Measurements from ENCODE around the gene MPRIP. TPM values are rescaled to one million over a fixed set of nuclear protein-coding genes. Genes with fewer than 3 reads are reported as not detected.
"Not testable (repeated sequence)": the region's sequence is repeated elsewhere in the genome, so short reads cannot be mapped to it uniquely, and the experiment has no call there.

Gene MPRIP
- total RNA-seq, 8 experiments from 2014 or later: 35.0 to 136 (median 91.5) TPM

- WGBS, 10 experiments: 81 to 100% (median 95%) methylated on average over 1 to 8 of the region's 13 CpGs; no CpG with 5 or more reads in 3 of the 10 experiments
- no peak overlapping the region for H3K4me3 ChIP-seq
- H3K4me1 ChIP-seq (replicated peaks in 1 of 2): peaks cover 0 to under 1% of the 10 kb centered on the region in 2 donors
- no peak for ATAC-seq (replicated peaks in 6 of 8)
- in situ Hi-C loops (cut with MboI; ENCODE audit: low pct_unique_long_range_greater_than_20kb in 2 of 9, low sequenced_read_pairs in 9 of 9, unreplicated experiment in 9 of 9): no loop called here
- H3K27ac ChIP-seq: no peak overlapping the region
Measured at GRCh38 chr17:17180741-17181525, 138.7 kb downstream of the MPRIP start.

- Histone ChIP-seq H3K27ac (no peak overlapping the region), H3K4me1 (replicated peaks in 1 of 2) (peaks cover 10% of the 10 kb centered on the region in 2 donors), H3K4me3 (no peak overlapping the region)
- in situ Hi-C loops (cut with MboI; ENCODE audit: low pct_unique_long_range_greater_than_20kb in 2 of 9, low sequenced_read_pairs in 9 of 9, unreplicated experiment in 9 of 9): no loop called here
- 80 to 100% (median 91%) methylated on average over 1 to 12 of the region's 15 CpGs; no CpG with 5 or more reads in 3 of the 10 experiments for WGBS, 10 experiments
- ATAC-seq (replicated peaks in 6 of 8): no peak
Measured at GRCh38 chr17:17181666-17182597, 139.7 kb downstream of the MPRIP start.

GRCh38 chr17:17182598-17183136 is 140.4 kb downstream of the MPRIP start:
- Histone ChIP-seq H3K27ac (no peak overlapping the region), H3K4me1 (replicated peaks in 1 of 2) (peaks cover 12 to 14% of the 10 kb centered on the region in 2 donors), H3K4me3 (no peak overlapping the region)
- 86 to 100% (median 91%) methylated on average over 1 to 5 of the region's 6 CpGs; no CpG with 5 or more reads in 6 of the 10 experiments for WGBS, 10 experiments
- no peak for ATAC-seq (replicated peaks in 6 of 8)
- in situ Hi-C loops (cut with MboI; ENCODE audit: low pct_unique_long_range_greater_than_20kb in 2 of 9, low sequenced_read_pairs in 9 of 9, unreplicated experiment in 9 of 9): no loop called here

GRCh38 chr17:17183744-17184143 is 141.5 kb downstream of the MPRIP start:
- no peak for ATAC-seq (replicated peaks in 6 of 8)
- H3K4me3 ChIP-seq: no peak overlapping the region
- in situ Hi-C loops (cut with MboI; ENCODE audit: low pct_unique_long_range_greater_than_20kb in 2 of 9, low sequenced_read_pairs in 9 of 9, unreplicated experiment in 9 of 9): no loop called here
- H3K4me1 ChIP-seq (replicated peaks in 1 of 2): peaks cover 12 to 14% of the 10 kb centered on the region in 2 donors
- H3K27ac ChIP-seq: no peak overlapping the region
- WGBS, 10 experiments: 82 to 98% (median 93%) methylated on average over 1 to 4 of the region's 4 CpGs; no CpG with 5 or more reads in 1 of the 10 experiments

GRCh38 chr17:17184985-17185757 is 142.9 kb downstream of the MPRIP start:
- H3K4me3 ChIP-seq; ATAC-seq (replicated peaks in 6 of 8); in situ Hi-C loops (cut with MboI; ENCODE audit: low pct_unique_long_range_greater_than_20kb in 2 of 9, low sequenced_read_pairs in 9 of 9, unreplicated experiment in 9 of 9); H3K27ac ChIP-seq: not testable (repeated sequence)
- H3K4me1 ChIP-seq (replicated peaks in 1 of 2): peaks cover 12 to 14% of the 10 kb centered on the region in 2 donors
- 75 to 100% (median 89%) methylated on average over 1 to 7 of the region's 13 CpGs; no CpG with 5 or more reads in 2 of the 10 experiments for WGBS, 10 experiments

GRCh38 chr17:17186051-17186450 is 143.8 kb downstream of the MPRIP start:
- ATAC-seq (replicated peaks in 6 of 8): peak in 5 of 8 experiments; percentile 17 to 80 (median 27)
- Histone ChIP-seq H3K4me3 (no peak overlapping the region), H3K4me1 (replicated peaks in 1 of 2) (peaks cover 12 to 14% of the 10 kb centered on the region in 2 donors), H3K27ac (no peak overlapping the region)
- WGBS, 10 experiments: 0 to 71% (median 61%) methylated on average over 1 to 3 of the region's 3 CpGs; no CpG with 5 or more reads in 3 of the 10 experiments
- in situ Hi-C loops (cut with MboI; ENCODE audit: low pct_unique_long_range_greater_than_20kb in 2 of 9, low sequenced_read_pairs in 9 of 9, unreplicated experiment in 9 of 9): no loop called here

- peaks cover 14 to 18% of the 10 kb centered on the region in 2 donors for H3K4me1 ChIP-seq (replicated peaks in 1 of 2)
- no peak overlapping the region for H3K4me3 ChIP-seq
- ATAC-seq (replicated peaks in 6 of 8): peak in 3 of 8 experiments; percentile 9 to 42 (median 29)
- whole genome bisulfite sequencing, 10 experiments: 60 to 100% (median 84%) methylated on average over 1 to 6 of the region's 14 CpGs; no CpG with 5 or more reads in 3 of the 10 experiments
- peak overlapping the region in 1 of 2 donors; percentile 70 for H3K27ac ChIP-seq
- in situ Hi-C loops (cut with MboI; ENCODE audit: low pct_unique_long_range_greater_than_20kb in 2 of 9, low sequenced_read_pairs in 9 of 9, unreplicated experiment in 9 of 9): no loop called here
Measured at GRCh38 chr17:17186551-17187505, 144.6 kb downstream of the MPRIP start.

- ATAC-seq (replicated peaks in 6 of 8): no peak
- in situ Hi-C loops (cut with MboI; ENCODE audit: low pct_unique_long_range_greater_than_20kb in 2 of 9, low sequenced_read_pairs in 9 of 9, unreplicated experiment in 9 of 9): no loop called here
- Histone ChIP-seq H3K4me1 (replicated peaks in 1 of 2) (peaks cover 17 to 20% of the 10 kb centered on the region in 2 donors), H3K27ac (no peak overlapping the region), H3K4me3 (no peak overlapping the region)
- WGBS, 10 experiments: 93 to 100% (median 100%) methylated on average over 1 to 3 of the region's 4 CpGs; no CpG with 5 or more reads in 3 of the 10 experiments
Measured at GRCh38 chr17:17188586-17188985, 146.3 kb downstream of the MPRIP start.

GRCh38 chr17:17189559-17189958 is 147.3 kb downstream of the MPRIP start:
- in situ Hi-C loops (cut with MboI; ENCODE audit: low pct_unique_long_range_greater_than_20kb in 2 of 9, low sequenced_read_pairs in 9 of 9, unreplicated experiment in 9 of 9): no loop called here
- Histone ChIP-seq H3K4me1 (replicated peaks in 1 of 2) (peaks cover 17 to 20% of the 10 kb centered on the region in 2 donors), H3K4me3 (no peak overlapping the region), H3K27ac (no peak overlapping the region)
- WGBS, 10 experiments: 33 to 100% (median 64%) methylated on average over 1 to 4 of the region's 4 CpGs; no CpG with 5 or more reads in 1 of the 10 experiments
- no peak for ATAC-seq (replicated peaks in 6 of 8)

- Histone ChIP-seq H3K27ac (no peak overlapping the region), H3K4me1 (replicated peaks in 1 of 2) (peaks cover 17 to 20% of the 10 kb centered on the region in 2 donors), H3K4me3 (no peak overlapping the region)
- ATAC-seq (replicated peaks in 6 of 8): peak in 1 of 8 experiments; percentile 27
- 80 to 100% (median 94%) methylated on average over 1 to 6 of the region's 7 CpGs; no CpG with 5 or more reads in 1 of the 10 experiments for WGBS, 10 experiments
- in situ Hi-C loops (cut with MboI; ENCODE audit: low pct_unique_long_range_greater_than_20kb in 2 of 9, low sequenced_read_pairs in 9 of 9, unreplicated experiment in 9 of 9): no loop called here
Measured at GRCh38 chr17:17190188-17190587, 147.9 kb downstream of the MPRIP start.

- peak in 5 of 8 experiments; percentile 20 to 42 (median 37) for ATAC-seq (replicated peaks in 6 of 8)
Measured at GRCh38 chr17:17191346-17191792, 149.1 kb downstream of the MPRIP start.

More at GRCh38 chr17:17191346-17191792, 149.1 kb downstream of the MPRIP start:
- Histone ChIP-seq H3K27ac (no peak overlapping the region), H3K4me1 (replicated peaks in 1 of 2) (peaks cover 12 to 15% of the 10 kb centered on the region in 2 donors), H3K4me3 (no peak overlapping the region)
- 17 to 72% (median 60%) methylated on average over 6 to 10 of the region's 11 CpGs; no CpG with 5 or more reads in 6 of the 10 experiments for WGBS, 10 experiments
- in situ Hi-C loops (cut with MboI; ENCODE audit: low pct_unique_long_range_greater_than_20kb in 2 of 9, low sequenced_read_pairs in 9 of 9, unreplicated experiment in 9 of 9): no loop called here
